Kidney (tissue), 22 donors: ENCODE data around the gene TCP11L1. TPM values are rescaled to one million over a fixed set of nuclear protein-coding genes. Genes with fewer than 3 reads are reported as not detected.

Source experiments
- DNase-seq, 5 donors: peaks; one replicate each; pipeline ENCODE4 v3.0.0-alpha.2; 2013 to 2020
- FAIRE-seq: peaks from 2 replicates; lab custom pipeline; 2012; peaks lifted over from hg19 to GRCh38; lab: Jason Lieb, UNC
- H3K27ac ChIP-seq, 2 donors: one replicate each; pipeline ENCODE4 v1.7.0; 2013; ENCODE audit warnings: low read depth in 2 of 2, low read length in 2 of 2, inconsistent platforms in 1 of 2
- H3K27me3 ChIP-seq: one replicate; pipeline ENCODE4 v1.7.1; 2013; ENCODE audit warnings: low read length, inconsistent platforms; ENCODE audit not compliant: control insufficient read depth, insufficient read depth
- H3K36me3 ChIP-seq, 3 donors: one replicate each; pipeline versions ENCODE4 v1.7.0 to v1.7.1; 2013; ENCODE audit warnings: low read length in 3 of 3, control low read depth in 1 of 3, inconsistent platforms in 1 of 3; ENCODE audit not compliant: insufficient read depth in 3 of 3, control insufficient read depth in 2 of 3
- H3K4me1 ChIP-seq, 3 donors: one replicate each; pipeline versions ENCODE4 v1.7.0 to v1.7.1; 2013; ENCODE audit warnings: low read length in 3 of 3, inconsistent platforms in 1 of 3, low read depth in 1 of 3; ENCODE audit not compliant: control insufficient read depth in 2 of 3, insufficient read depth in 2 of 3
- H3K4me3 ChIP-seq, 3 donors: one replicate each; pipeline versions ENCODE4 v1.7.0 to v1.8.1; 2013; ENCODE audit warnings: low read length in 3 of 3, control low read depth in 1 of 3, inconsistent platforms in 1 of 3
- H3K9ac ChIP-seq, 3 donors: one replicate each; pipeline versions ENCODE4 v1.7.0 to v1.7.1; 2013; ENCODE audit warnings: low read length in 3 of 3, control low read depth in 1 of 3, inconsistent platforms in 1 of 3
- H3K9me3 ChIP-seq, 3 donors: one replicate each; pipeline versions ENCODE4 v1.7.0 to v1.7.1; 2013; ENCODE audit warnings: low read length in 3 of 3, control low read depth in 1 of 3, inconsistent platforms in 1 of 3; ENCODE audit not compliant: control insufficient read depth in 2 of 3, insufficient read depth in 1 of 3
- intact Hi-C: fragments of 100-400 bp; cut with DNase I; formaldehyde crosslinking; loops from one replicate; pipeline ENCODE4 v1.11.1; 2022
- long read RNA-seq, 10 donors: library from polyadenylated mRNA in 1 of 10; unstranded in 1 of 10; transcript quantifications; one replicate each; pipeline ENCODE4 v2.0.0 and lab custom pipeline, GENCODE V29; 2021 to 2026
- polyA plus RNA-seq: library from polyadenylated mRNA; stranded (reverse); fragments of 350-450 nt; fragmentation: Illumina TruSeq; extraction: RNeasy Lipid Tissue Mini Kit (QIAGEN cat#74804); gene quantifications from one replicate; pipeline ENCODE4 v1.2.3, GENCODE V29; 2014; ENCODE audit warnings: low read depth, low replicate concordance; ENCODE audit not compliant: insufficient read depth
- total RNA-seq: library from RNA; stranded (reverse); fragmentation: NEBNext Ultra II Directional; extraction: Animal tissue kit (Norgen Biotek cat#: 25700); gene quantifications from one replicate; pipeline ENCODE4 v1.2.1, GENCODE V29; 2021
- TF ChIP-seq, protein P1 (sequence below): IDR thresholded peaks from 3 replicates; pipeline ENCODE4 v1.5.1; 2012; ENCODE audit warnings: mild to moderate bottlenecking, moderate library complexity, borderline replicate concordance; ENCODE audit not compliant: insufficient read depth; ENCODE audit errors: extremely low read depth
- donor health status: control.
- donor health status: control.
- donor health status: control.
- donor health status: control.
- donor health status: control.
- donor health status: DM: yes; HTN: yes; CAD: no.
- donor health status: Normal renal cell carcinoma (clear cell type).

Gene TCP11L1, protein sequence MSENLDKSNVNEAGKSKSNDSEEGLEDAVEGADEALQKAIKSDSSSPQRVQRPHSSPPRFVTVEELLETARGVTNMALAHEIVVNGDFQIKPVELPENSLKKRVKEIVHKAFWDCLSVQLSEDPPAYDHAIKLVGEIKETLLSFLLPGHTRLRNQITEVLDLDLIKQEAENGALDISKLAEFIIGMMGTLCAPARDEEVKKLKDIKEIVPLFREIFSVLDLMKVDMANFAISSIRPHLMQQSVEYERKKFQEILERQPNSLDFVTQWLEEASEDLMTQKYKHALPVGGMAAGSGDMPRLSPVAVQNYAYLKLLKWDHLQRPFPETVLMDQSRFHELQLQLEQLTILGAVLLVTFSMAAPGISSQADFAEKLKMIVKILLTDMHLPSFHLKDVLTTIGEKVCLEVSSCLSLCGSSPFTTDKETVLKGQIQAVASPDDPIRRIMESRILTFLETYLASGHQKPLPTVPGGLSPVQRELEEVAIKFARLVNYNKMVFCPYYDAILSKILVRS
- total RNA-seq (17.9 TPM), polyA plus RNA-seq (4.0 TPM)
- long read RNA-seq, donor 1 = 0 reads
- long read RNA-seq, donor 2, partial matches to known transcripts = 0 of 2 reads
- long read RNA-seq, donor 2, other reads (novel, unspliced or antisense) = 0 of 2 reads
- long read RNA-seq, donor 3, partial matches to known transcripts = 0 of 4 reads
- long read RNA-seq, donor 3, other reads (novel, unspliced or antisense) = 0 of 4 reads
- long read RNA-seq, donor 4, partial matches to known transcripts = 0 of 2 reads
- long read RNA-seq, donor 4, other reads (novel, unspliced or antisense) = 0 of 2 reads
- long read RNA-seq, donor 5 = 0 reads
- long read RNA-seq, donor 6 = 0 reads
- long read RNA-seq, donor 7, partial matches to known transcripts = 1 of 5 reads
- long read RNA-seq, donor 7, other reads (novel, unspliced or antisense) = 1 of 5 reads
- long read RNA-seq, donor 8 = 0 reads
- long read RNA-seq, donor 9 = 0 reads
- long read RNA-seq, donor 10, partial matches to known transcripts = 69 of 74 reads
- long read RNA-seq, donor 10, other reads (novel, unspliced or antisense) = 5 of 74 reads

DNA sequence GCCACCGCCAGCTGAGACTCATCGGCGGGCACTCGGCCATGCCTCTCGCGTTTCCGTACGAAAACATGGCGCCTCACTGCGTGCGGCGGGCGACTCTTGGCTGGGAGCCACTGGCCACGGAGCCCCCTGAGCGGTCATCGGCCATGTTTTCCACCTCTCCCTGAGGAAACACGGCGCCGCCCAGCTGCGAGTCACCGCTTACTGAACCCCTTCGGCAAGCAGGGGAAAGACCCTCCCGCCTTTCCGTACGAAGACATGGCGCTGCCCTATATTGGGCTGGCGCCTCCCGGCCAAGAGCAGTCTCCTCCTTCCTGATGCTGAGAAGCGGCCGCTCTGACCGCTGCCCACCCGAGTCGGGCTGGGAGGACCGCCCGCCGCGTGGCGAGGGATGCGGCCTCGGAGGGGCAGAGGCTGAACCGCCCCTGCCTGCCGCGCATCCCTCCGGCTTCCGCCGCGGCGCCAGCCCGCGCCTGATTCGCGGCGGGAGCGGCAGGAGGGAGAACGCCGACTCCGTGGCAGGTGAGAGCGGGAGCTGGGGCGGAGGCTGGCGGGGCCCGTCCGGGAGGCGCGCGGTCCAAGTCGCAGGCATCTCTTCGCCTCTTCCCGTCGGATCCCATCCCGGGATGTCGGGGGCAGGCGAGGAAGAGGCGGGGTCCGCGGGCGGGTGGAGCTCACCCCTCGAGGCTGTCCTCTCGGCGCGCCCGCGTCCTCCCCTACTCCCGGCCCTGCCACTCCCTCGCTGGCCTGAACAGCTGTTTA lies at the start of gene TCP11L1:
TSS of gene TCP11L1 (plus strand) at position 299 of the 759 bp plus-strand sequence. CDS start 4,202 bp downstream, outside the sequence.
- Histone ChIP-seq H3K4me1 (peaks cover 0 to 10% (median 8%) of the 10 kb centered on the region in 3 donors), H3K27me3 (no peaks in the 10 kb centered on the region), H3K4me3 (peak within 1 kb of the TSS; percentile 83 to 88 (median 87)), H3K9ac (peak within 1 kb of the TSS; percentile 74 to 89 (median 79)), H3K9me3 (no peaks in the 10 kb centered on the region), H3K36me3 (no peaks in the 10 kb centered on the region), H3K27ac (peak within 1 kb of the TSS; percentile 99)
- FAIRE-seq (no peak), DNase-seq (peak; percentile 95 to 98 (median 97))
- intact Hi-C loops = no loop called here
- TF ChIP-seq, protein P1, sequence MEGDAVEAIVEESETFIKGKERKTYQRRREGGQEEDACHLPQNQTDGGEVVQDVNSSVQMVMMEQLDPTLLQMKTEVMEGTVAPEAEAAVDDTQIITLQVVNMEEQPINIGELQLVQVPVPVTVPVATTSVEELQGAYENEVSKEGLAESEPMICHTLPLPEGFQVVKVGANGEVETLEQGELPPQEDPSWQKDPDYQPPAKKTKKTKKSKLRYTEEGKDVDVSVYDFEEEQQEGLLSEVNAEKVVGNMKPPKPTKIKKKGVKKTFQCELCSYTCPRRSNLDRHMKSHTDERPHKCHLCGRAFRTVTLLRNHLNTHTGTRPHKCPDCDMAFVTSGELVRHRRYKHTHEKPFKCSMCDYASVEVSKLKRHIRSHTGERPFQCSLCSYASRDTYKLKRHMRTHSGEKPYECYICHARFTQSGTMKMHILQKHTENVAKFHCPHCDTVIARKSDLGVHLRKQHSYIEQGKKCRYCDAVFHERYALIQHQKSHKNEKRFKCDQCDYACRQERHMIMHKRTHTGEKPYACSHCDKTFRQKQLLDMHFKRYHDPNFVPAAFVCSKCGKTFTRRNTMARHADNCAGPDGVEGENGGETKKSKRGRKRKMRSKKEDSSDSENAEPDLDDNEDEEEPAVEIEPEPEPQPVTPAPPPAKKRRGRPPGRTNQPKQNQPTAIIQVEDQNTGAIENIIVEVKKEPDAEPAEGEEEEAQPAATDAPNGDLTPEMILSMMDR = no peak

DNA sequence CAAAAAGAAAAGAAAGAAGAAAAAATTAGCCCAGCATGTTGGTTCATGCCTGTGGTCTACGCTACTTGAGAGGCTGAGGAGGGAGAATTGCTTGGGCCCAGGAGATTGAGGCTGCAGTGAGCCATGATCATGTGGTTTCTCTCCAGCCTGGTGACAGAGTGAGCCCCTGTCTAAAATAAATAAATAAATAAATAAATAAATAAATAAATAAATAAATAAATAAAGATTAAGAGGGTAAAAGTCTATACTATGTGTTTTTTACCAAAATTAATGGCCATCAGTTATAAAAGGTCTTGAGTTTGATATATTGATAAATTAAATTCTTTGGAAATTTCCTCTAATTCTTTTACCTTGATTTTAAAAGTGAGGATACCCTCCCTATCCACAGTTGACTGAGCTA lies 48.9 kb upstream of the TCP11L1 start:
- H3K36me3 ChIP-seq = no peaks in the 10 kb centered on the region
- no peaks in the 10 kb centered on the region for H3K27me3 ChIP-seq
- TF ChIP-seq, protein P1 = no peak
- peaks cover 0 to 12% (median 5%) of the 10 kb centered on the region in 3 donors for H3K9me3 ChIP-seq
- intact Hi-C loops = no loop called here
- H3K9ac ChIP-seq = no peak overlapping the region
- no peak overlapping the region for H3K27ac ChIP-seq
- DNase-seq = no peak
- no peak for FAIRE-seq
- no peaks in the 10 kb centered on the region for H3K4me1 ChIP-seq
- no peak overlapping the region for H3K4me3 ChIP-seq

DNA sequence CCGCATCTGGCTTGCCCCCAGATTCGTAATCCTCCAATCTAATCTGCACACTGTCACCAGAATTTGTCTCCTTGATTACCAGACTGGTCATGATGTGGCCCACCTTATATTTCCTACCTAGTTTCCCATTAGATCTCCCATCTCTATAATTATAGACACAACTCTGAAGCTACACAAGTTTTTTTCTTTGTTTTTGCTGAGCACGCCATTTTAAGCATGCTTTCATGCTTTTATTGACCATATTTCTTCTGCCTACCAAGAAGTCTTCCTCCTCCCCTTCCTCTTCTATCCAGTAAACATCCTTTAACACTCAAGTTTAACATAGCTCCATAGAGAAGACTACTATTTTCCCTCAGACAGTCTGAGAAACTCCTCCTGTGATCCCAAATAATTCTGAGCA lies 47.9 kb upstream of the TCP11L1 start:
- peaks cover 0 to 12% (median 5%) of the 10 kb centered on the region in 3 donors for H3K9me3 ChIP-seq
- no peak overlapping the region for H3K27ac ChIP-seq
- no peak overlapping the region for H3K9ac ChIP-seq
- no peak overlapping the region for H3K4me3 ChIP-seq
- TF ChIP-seq, protein P1 = no peak
- intact Hi-C loops = no loop called here
- DNase-seq = no peak
- H3K4me1 ChIP-seq = no peaks in the 10 kb centered on the region
- no peaks in the 10 kb centered on the region for H3K27me3 ChIP-seq
- FAIRE-seq = no peak
- no peaks in the 10 kb centered on the region for H3K36me3 ChIP-seq
